GM10266 (cell line): ENCODE measurements around the gene PPP2R2D.

Source experiments
- DNase-seq: peaks from one replicate; pipeline ENCODE4 v3.0.0; 2012; ENCODE audit errors: extremely low spot score
- CTCF ChIP-seq: IDR thresholded peaks from 2 replicates; pipeline ENCODE4 v1.5.1; 2012; ENCODE audit warnings: mild to moderate bottlenecking, low read depth; ENCODE audit not compliant: control insufficient read depth, insufficient read depth; ENCODE audit errors: missing control alignments

Gene PPP2R2D

GRCh38 chr10:131977323-131978096 lies 76.7 kb downstream of the PPP2R2D start:
- DNase-seq = no peak
- TF ChIP-seq CTCF = no peak

- TF ChIP-seq CTCF = no peak
- DNase-seq = no peak
Observed at GRCh38 chr10:131978366-131978765, 77.6 kb downstream of the PPP2R2D start.

GRCh38 chr10:131978851-131979250 lies 78.0 kb downstream of the PPP2R2D start:
- DNase-seq = no peak
- TF ChIP-seq CTCF = no peak

- no peak for DNase-seq
- TF ChIP-seq CTCF = no peak
Observed at GRCh38 chr10:131979336-131979735, 78.5 kb downstream of the PPP2R2D start.

- TF ChIP-seq CTCF = no peak
- no peak for DNase-seq
Observed at GRCh38 chr10:131979821-131980270, 79.0 kb downstream of the PPP2R2D start.

- no peak for DNase-seq
- TF ChIP-seq CTCF = no peak
Observed at GRCh38 chr10:131980321-131980720, 79.5 kb downstream of the PPP2R2D start.

GRCh38 chr10:131980761-131981428 lies 80.1 kb downstream of the PPP2R2D start:
- TF ChIP-seq CTCF = no peak
- peak; percentile 62 for DNase-seq
